Neural cell (in vitro differentiated cells): Measurements from ENCODE around the gene OPRM1. TPM values are rescaled to one million over a fixed set of nuclear protein-coding genes. Genes with fewer than 3 reads are reported as not detected.
A peak's percentile ranks its signal among the peaks of the same experiment; 100 is the strongest.

ENCODE experiments used
- H2AFZ ChIP-seq: fragments of 200-600, 300-800 bp; sonication (generic), shearing (Covaris generic); 2 replicates; pipeline ENCODE4 v1.6.0; 2014; ENCODE audit warnings: low read depth, mild to moderate bottlenecking, antibody characterized with exemption, low read length, moderate library complexity
- H3F3A ChIP-seq: fragments of 200-600 bp; shearing (Covaris generic); 2 replicates; pipeline ENCODE4 v1.6.1; 2016; ENCODE audit warnings: mild to moderate bottlenecking, moderate library complexity, mixed read lengths, antibody characterized with exemption, low read length; ENCODE audit not compliant: insufficient read depth, poor library complexity, severe bottlenecking
- H3K27ac ChIP-seq: fragments of 200-600, 300-800 bp; sonication (generic), shearing (Covaris generic); 2 replicates; pipeline ENCODE4 v1.5.1; 2014; ENCODE audit warnings: mild to moderate bottlenecking, low read length, moderate library complexity
- H3K27me3 ChIP-seq: fragments of 300-800, 200-600 bp; sonication (generic), shearing (Covaris generic); 2 replicates; pipeline ENCODE4 v1.6.0; 2014; ENCODE audit warnings: mild to moderate bottlenecking, low read depth, low read length, moderate library complexity; ENCODE audit not compliant: insufficient read depth
- H3K36me3 ChIP-seq: fragments of 300-800, 200-600 bp; sonication (generic), shearing (Covaris generic); 2 replicates; pipeline ENCODE4 v1.5.1; 2014; ENCODE audit warnings: mild to moderate bottlenecking, antibody characterized with exemption, low read length, moderate library complexity; ENCODE audit not compliant: insufficient read depth
- H3K4me2 ChIP-seq: fragments of 300-800, 200-600 bp; sonication (generic), shearing (Covaris generic); 2 replicates; pipeline ENCODE4 v1.6.0; 2014; ENCODE audit warnings: mild to moderate bottlenecking, low read length
- H3K4me3 ChIP-seq: fragments of 300-800, 200-600 bp; sonication (generic), shearing (Covaris generic); 2 replicates; pipeline ENCODE4 v1.5.1; 2014; ENCODE audit warnings: mild to moderate bottlenecking, low read length, moderate library complexity
- H3K79me2 ChIP-seq: fragments of 200-600 bp; shearing (Covaris generic); replicated peaks from 2 replicates; pipeline ENCODE4 v1.6.0; 2014; ENCODE audit warnings: mild to moderate bottlenecking, low read length, moderate library complexity; ENCODE audit not compliant: insufficient read depth
- H3K9ac ChIP-seq: fragments of 300-800, 200-600 bp; sonication (generic), shearing (Covaris generic); 2 replicates; pipeline ENCODE4 v1.6.1; 2016; ENCODE audit warnings: mild to moderate bottlenecking, low read length, mixed read lengths
- H3K9me2 ChIP-seq: fragments of 200-600 bp; shearing (Covaris generic); 2 replicates; pipeline ENCODE4 v1.6.1; 2016; ENCODE audit warnings: mild to moderate bottlenecking, low read length, mixed read lengths; ENCODE audit not compliant: insufficient read depth
- H3K9me3 ChIP-seq: fragments of 200-600, 300-800 bp; sonication (generic), shearing (Covaris generic); 2 replicates; pipeline ENCODE4 v1.6.1; 2016; ENCODE audit warnings: mild to moderate bottlenecking, mixed run types, low read length, moderate library complexity, mixed read lengths
- H4K20me1 ChIP-seq: fragments of 200-600 bp; shearing (Covaris generic); 2 replicates; pipeline ENCODE4 v1.6.1; 2016; ENCODE audit warnings: mild to moderate bottlenecking, mixed run types; ENCODE audit not compliant: insufficient read depth
- CTCF ChIP-seq: fragments of 450-650 bp; IDR thresholded peaks from 2 replicates; pipeline ENCODE4 v1.5.1; 2014; ENCODE audit warnings: antibody characterized with exemption, mild to moderate bottlenecking, moderate library complexity; ENCODE audit not compliant: poor library complexity, severe bottlenecking
- EP300 ChIP-seq: fragments of 450-650 bp; conservative IDR thresholded peaks from 2 replicates; pipeline ENCODE4 v1.6.1; 2014; ENCODE audit warnings: antibody characterized with exemption, mild to moderate bottlenecking, moderate library complexity; ENCODE audit not compliant: poor library complexity, severe bottlenecking
- EZH2 ChIP-seq: fragments of 200-600, 300-800 bp; shearing (Covaris generic), sonication (generic); IDR thresholded peaks from 2 replicates; pipeline ENCODE4 v1.6.1; 2014; ENCODE audit warnings: antibody characterized with exemption, low read length, borderline replicate concordance, mild to moderate bottlenecking; ENCODE audit not compliant: insufficient read depth, poor library complexity, severe bottlenecking
- MXI1 ChIP-seq: fragments of 450-650 bp; conservative IDR thresholded peaks from 2 replicates; pipeline ENCODE4 v1.6.1; 2014; ENCODE audit warnings: antibody characterized with exemption, mild to moderate bottlenecking; ENCODE audit not compliant: poor library complexity, severe bottlenecking
- POLR2AphosphoS5 ChIP-seq: IDR thresholded peaks from 2 replicates; pipeline ENCODE4 v1.6.1; 2012
- RAD21 ChIP-seq: fragments of 450-650 bp; conservative IDR thresholded peaks from 2 replicates; pipeline ENCODE4 v1.6.1; 2014; ENCODE audit warnings: antibody characterized with exemption, mild to moderate bottlenecking, moderate library complexity
- SMC3 ChIP-seq: fragments of 450-650 bp; conservative IDR thresholded peaks from 2 replicates; pipeline ENCODE4 v1.6.1; 2014; ENCODE audit warnings: antibody characterized with exemption, mild to moderate bottlenecking, moderate library complexity; ENCODE audit not compliant: poor library complexity
- TAF1 ChIP-seq: IDR thresholded peaks from 2 replicates; pipeline ENCODE4 v1.6.1; 2012; ENCODE audit warnings: low read depth
- polyA plus RNA-seq: library from polyadenylated mRNA; depleted of rRNA; stranded (reverse); fragments of >200 nt; gene quantifications from 2 replicates; pipeline ENCODE4 v1.2.3, GENCODE V29; 2014
- TF ChIP-seq, protein P1 (sequence below): IDR thresholded peaks from 2 replicates; pipeline ENCODE4 v1.6.1; 2012; ENCODE audit warnings: borderline replicate concordance

The OPRM1 gene
- polyA plus RNA-seq, 1 donor from 2014 or later: 1.5 TPM

DNA sequence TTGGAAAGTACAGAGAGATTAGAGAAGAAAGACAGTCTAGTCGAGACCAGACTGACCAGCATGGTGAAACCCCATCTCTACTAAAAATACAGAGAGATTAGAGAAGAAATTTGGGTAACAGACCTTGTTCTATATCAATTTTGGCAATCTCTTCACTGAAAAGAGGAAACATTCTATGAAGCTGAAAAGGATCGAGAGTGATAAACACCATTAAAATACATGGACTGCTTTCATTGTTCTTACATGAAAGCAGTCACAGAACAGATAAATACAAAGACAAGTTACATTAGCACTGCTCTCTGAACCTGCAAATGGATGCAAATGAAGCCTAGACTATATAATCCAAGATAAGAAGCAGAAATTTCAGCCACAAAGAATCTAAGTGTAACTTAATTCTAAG is 8.4 kb upstream of the OPRM1 start:
- Histone ChIP-seq H4K20me1 (no peaks in the 10 kb centered on the region), H3K9me2 (no peaks in the 10 kb centered on the region), H3K27ac (no peak overlapping the region), H3F3A (no peaks in the 10 kb centered on the region), H3K4me2 (no peak overlapping the region), H3K9ac (no peak overlapping the region), H2AFZ (no peak overlapping the region), H3K79me2 (no peaks in the 10 kb centered on the region), H3K9me3 (no peaks in the 10 kb centered on the region), H3K27me3 (no peaks in the 10 kb centered on the region), H3K4me3 (no peak overlapping the region), H3K36me3 (no peaks in the 10 kb centered on the region)
- TF ChIP-seq POLR2AphosphoS5: no peak
- TF ChIP-seq SMC3: no peak
- TF ChIP-seq, protein P1, sequence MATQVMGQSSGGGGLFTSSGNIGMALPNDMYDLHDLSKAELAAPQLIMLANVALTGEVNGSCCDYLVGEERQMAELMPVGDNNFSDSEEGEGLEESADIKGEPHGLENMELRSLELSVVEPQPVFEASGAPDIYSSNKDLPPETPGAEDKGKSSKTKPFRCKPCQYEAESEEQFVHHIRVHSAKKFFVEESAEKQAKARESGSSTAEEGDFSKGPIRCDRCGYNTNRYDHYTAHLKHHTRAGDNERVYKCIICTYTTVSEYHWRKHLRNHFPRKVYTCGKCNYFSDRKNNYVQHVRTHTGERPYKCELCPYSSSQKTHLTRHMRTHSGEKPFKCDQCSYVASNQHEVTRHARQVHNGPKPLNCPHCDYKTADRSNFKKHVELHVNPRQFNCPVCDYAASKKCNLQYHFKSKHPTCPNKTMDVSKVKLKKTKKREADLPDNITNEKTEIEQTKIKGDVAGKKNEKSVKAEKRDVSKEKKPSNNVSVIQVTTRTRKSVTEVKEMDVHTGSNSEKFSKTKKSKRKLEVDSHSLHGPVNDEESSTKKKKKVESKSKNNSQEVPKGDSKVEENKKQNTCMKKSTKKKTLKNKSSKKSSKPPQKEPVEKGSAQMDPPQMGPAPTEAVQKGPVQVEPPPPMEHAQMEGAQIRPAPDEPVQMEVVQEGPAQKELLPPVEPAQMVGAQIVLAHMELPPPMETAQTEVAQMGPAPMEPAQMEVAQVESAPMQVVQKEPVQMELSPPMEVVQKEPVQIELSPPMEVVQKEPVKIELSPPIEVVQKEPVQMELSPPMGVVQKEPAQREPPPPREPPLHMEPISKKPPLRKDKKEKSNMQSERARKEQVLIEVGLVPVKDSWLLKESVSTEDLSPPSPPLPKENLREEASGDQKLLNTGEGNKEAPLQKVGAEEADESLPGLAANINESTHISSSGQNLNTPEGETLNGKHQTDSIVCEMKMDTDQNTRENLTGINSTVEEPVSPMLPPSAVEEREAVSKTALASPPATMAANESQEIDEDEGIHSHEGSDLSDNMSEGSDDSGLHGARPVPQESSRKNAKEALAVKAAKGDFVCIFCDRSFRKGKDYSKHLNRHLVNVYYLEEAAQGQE: no peak
- TF ChIP-seq TAF1: no peak
- TF ChIP-seq RAD21: no peak
- no peak for TF ChIP-seq EZH2
- TF ChIP-seq CTCF: no peak
- no peak for TF ChIP-seq MXI1

DNA sequence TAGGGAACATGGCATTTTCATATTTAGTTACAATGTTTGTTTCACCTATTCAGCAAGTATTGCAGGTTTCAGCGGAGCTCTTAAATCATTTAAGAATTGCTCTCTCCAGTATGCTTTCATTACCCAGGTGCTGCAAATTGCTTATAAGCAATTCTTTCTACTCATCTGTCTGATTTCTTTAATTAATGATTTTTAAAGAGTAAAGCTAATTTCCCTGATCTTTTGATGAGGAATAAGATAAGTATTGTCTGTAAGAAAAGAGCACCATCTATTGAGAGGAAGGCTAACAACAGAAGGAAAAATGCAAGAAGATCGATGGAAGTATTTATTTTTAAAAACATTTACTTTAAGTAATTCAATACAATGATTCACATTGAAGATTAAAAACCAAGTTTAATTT is 2.0 kb downstream of the OPRM1 start:
- Histone ChIP-seq H3K79me2 (no peaks in the 10 kb centered on the region), H4K20me1 (no peaks in the 10 kb centered on the region), H3K27ac (no peak overlapping the region), H3F3A (no peaks in the 10 kb centered on the region), H3K9me3 (no peaks in the 10 kb centered on the region), H3K4me2 (no peak overlapping the region), H3K27me3 (peaks cover 34% of the 10 kb centered on the region), H3K9ac (no peak overlapping the region), H3K36me3 (no peaks in the 10 kb centered on the region), H2AFZ (no peak overlapping the region), H3K9me2 (no peaks in the 10 kb centered on the region), H3K4me3 (no peak overlapping the region)
- TF ChIP-seq EZH2 (no peak), SMC3 (peak; percentile 71), MXI1 (no peak), POLR2AphosphoS5 (no peak), TAF1 (no peak), EP300 (no peak), RAD21 (peak; percentile 77), CTCF (peak; percentile 71)
- TF ChIP-seq, protein P1: no peak
